ENCODE results near the gene MCTP1.

DNA sequence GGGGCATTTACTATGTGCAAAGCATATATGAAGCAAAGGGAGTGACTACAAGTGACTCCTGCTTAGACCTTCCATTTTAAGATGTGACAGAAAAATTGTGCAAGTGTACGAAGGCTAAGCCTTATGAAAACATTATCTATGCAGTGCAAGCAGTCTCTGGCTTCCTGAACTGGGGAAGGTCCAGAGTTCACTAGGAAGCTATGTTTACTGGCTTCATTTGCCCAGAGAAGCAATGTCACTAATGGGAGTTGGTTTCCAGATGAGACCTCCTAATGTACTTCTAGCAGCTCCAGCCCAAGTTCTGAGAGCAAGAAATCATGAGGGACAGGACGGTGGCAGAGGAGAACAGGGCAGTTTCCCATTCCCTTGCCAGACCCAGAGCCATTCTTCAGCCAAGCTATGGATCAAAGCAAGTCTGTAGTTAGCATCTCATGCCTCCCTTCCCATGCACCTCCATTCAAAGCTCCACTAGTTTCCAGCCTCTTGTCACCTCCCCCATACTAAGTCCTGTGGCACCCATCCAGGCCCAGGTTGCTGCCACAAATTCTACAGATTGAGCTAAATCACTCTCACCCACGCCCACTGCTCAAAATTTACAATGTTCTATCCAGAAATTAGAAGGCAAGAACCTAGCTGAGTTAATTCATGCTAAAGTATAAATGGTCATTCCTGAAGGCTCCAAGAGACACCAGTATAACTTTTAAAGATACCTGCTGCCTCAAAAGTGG lies 21.8 kb downstream of the MCTP1 start:
- TF ChIP-seq POLR2AphosphoS5 (IDR thresholded peaks at IDR 0.05) (no peak), POLR2A (IDR thresholded peaks at IDR 0.05) (no peak)
- TF ChIP-seq, protein P1, sequence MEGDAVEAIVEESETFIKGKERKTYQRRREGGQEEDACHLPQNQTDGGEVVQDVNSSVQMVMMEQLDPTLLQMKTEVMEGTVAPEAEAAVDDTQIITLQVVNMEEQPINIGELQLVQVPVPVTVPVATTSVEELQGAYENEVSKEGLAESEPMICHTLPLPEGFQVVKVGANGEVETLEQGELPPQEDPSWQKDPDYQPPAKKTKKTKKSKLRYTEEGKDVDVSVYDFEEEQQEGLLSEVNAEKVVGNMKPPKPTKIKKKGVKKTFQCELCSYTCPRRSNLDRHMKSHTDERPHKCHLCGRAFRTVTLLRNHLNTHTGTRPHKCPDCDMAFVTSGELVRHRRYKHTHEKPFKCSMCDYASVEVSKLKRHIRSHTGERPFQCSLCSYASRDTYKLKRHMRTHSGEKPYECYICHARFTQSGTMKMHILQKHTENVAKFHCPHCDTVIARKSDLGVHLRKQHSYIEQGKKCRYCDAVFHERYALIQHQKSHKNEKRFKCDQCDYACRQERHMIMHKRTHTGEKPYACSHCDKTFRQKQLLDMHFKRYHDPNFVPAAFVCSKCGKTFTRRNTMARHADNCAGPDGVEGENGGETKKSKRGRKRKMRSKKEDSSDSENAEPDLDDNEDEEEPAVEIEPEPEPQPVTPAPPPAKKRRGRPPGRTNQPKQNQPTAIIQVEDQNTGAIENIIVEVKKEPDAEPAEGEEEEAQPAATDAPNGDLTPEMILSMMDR (IDR thresholded peaks at IDR 0.05) = no peak

All from breast epithelium (tissue), 3 donors.